ENCODE data around the gene DNHD1. TPM values are rescaled to one million over a fixed set of nuclear protein-coding genes. Genes with fewer than 3 reads are reported as not detected.

The DNHD1 gene
- total and polyA plus RNA-seq, 9 of the 15 experiments (the other 6 are each of a cell fraction or from before 2014, with no cell fraction given): 0.82 to 9.7 (median 3.8) TPM

DNA sequence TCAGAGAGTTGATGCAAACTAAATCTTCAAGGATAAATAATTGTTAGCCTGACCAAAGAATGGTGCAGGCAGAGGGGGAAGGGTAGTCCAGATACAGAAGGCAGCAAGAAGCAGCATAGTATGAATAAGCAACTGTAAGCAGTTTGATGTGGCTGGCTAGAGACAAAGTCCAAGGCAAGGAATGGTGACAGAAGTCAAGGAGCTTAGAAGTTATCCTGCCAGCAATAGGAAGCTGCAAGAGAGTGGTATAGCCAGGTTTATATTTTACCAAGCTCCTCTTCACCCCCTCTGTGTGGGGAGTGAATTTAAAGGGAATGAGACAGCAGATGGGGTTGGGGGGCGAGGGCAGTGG lies 38.0 kb upstream of the DNHD1 start (continued):
- no peak for TF ChIP-seq NONO (IDR thresholded peaks at IDR 0.05; ENCODE audit: low read depth in 2 of 2, low read length in 1 of 2)
- TF ChIP-seq JUN (IDR thresholded peaks at IDR 0.05; ENCODE audit: borderline replicate concordance, low read depth, low read length): no peak
- no peak for TF ChIP-seq JUN (CRISPR knock-in tag; IDR thresholded peaks at IDR 0.05; ENCODE audit: borderline replicate concordance)
- no peak for TF ChIP-seq PTBP1 (IDR thresholded peaks at IDR 0.05; ENCODE audit: low read depth, low read length)
- TF ChIP-seq IFI16 (CRISPR knock-in tag; IDR thresholded peaks at IDR 0.05): no peak
- TF ChIP-seq DPF2 (IDR thresholded peaks at IDR 0.05): no peak
- TF ChIP-seq CLOCK (CRISPR knock-in tag; IDR thresholded peaks at IDR 0.05; ENCODE audit: borderline replicate concordance): no peak
- no peak for TF ChIP-seq FOSL1 (tag; conservative IDR thresholded peaks at IDR 0.05)
